Liver (tissue), 9 donors: ENCODE results near the gene DRD1. TPM values are rescaled to one million over a fixed set of nuclear protein-coding genes. Genes with fewer than 3 reads are reported as not detected.
"Not testable (repeated sequence)": the region's sequence is repeated elsewhere in the genome, so short reads cannot be mapped to it uniquely, and the experiment has no call there.

ENCODE experiments used
- DNase-seq: peaks from one replicate; pipeline ENCODE4 v3.0.0-alpha.2; 2017; ENCODE audit warnings: low spot score
- H3K27ac ChIP-seq, 2 donors: one replicate each; pipeline ENCODE4 v1.7.0; 2013; ENCODE audit warnings: inconsistent platforms in 2 of 2, low read length in 2 of 2, control low read depth in 1 of 2, low read depth in 1 of 2, mild to moderate bottlenecking in 1 of 2
- H3K27me3 ChIP-seq, 4 donors: one replicate each; pipeline versions ENCODE4 v1.6.1 to v1.7.0; 2013; ENCODE audit warnings: low read length in 3 of 4, inconsistent platforms in 1 of 4, mild to moderate bottlenecking in 1 of 4, moderate library complexity in 1 of 4; ENCODE audit not compliant: control insufficient read depth in 4 of 4, insufficient read depth in 4 of 4
- H3K36me3 ChIP-seq, 4 donors: one replicate each; pipeline versions ENCODE4 v1.6.1 to v1.7.0; 2013; ENCODE audit warnings: low read length in 3 of 4, mild to moderate bottlenecking in 3 of 4, low read depth in 1 of 4, moderate library complexity in 1 of 4; ENCODE audit not compliant: control insufficient read depth in 4 of 4, insufficient read depth in 3 of 4
- H3K4me1 ChIP-seq, 4 donors: one replicate each; pipeline versions ENCODE4 v1.6.1 to v1.7.0; 2013; ENCODE audit warnings: low read length in 3 of 4, mild to moderate bottlenecking in 3 of 4, moderate library complexity in 1 of 4; ENCODE audit not compliant: control insufficient read depth in 4 of 4, insufficient read depth in 4 of 4
- H3K4me3 ChIP-seq, 3 donors: one replicate each; pipeline versions ENCODE4 v1.6.1 to v1.7.0; 2013; ENCODE audit warnings: low read length in 3 of 3, control low read depth in 1 of 3, low read depth in 1 of 3, mild to moderate bottlenecking in 1 of 3
- H3K9ac ChIP-seq, 2 donors: one replicate each; pipeline ENCODE4 v1.7.0; 2013; ENCODE audit warnings: low read length in 2 of 2, mild to moderate bottlenecking in 2 of 2, moderate library complexity in 2 of 2, control low read depth in 1 of 2, low read depth in 1 of 2
- H3K9me3 ChIP-seq, 4 donors: one replicate each; pipeline versions ENCODE4 v1.6.1 to v1.7.0; 2013; ENCODE audit warnings: low read length in 3 of 4; ENCODE audit not compliant: control insufficient read depth in 4 of 4
- EGR1 ChIP-seq, 2 donors: IDR thresholded peaks; 2 replicates each; pipeline ENCODE4 v1.6.1; 2016 to 2018; ENCODE audit warnings: antibody characterized with exemption in 2 of 2, low read depth in 2 of 2
- FOXA1 ChIP-seq: IDR thresholded peaks from 2 replicates; pipeline ENCODE4 v1.6.1; 2016; ENCODE audit warnings: antibody characterized with exemption
- HNF4A ChIP-seq, 2 donors: conservative IDR thresholded peaks; 2 replicates each; pipeline ENCODE4 v1.6.1; 2016; ENCODE audit warnings: antibody characterized with exemption in 2 of 2, mild to moderate bottlenecking in 2 of 2
- NR2F2 ChIP-seq: IDR thresholded peaks from 2 replicates; pipeline ENCODE4 v1.6.1; 2016; ENCODE audit warnings: antibody characterized with exemption
- RAD21 ChIP-seq, 2 donors: IDR thresholded peaks; 2 replicates each; pipeline ENCODE4 v1.6.1; 2016; ENCODE audit warnings: antibody characterized with exemption in 2 of 2, mild to moderate bottlenecking in 2 of 2
- RXRA ChIP-seq, 2 donors: IDR thresholded peaks; 2 replicates each; pipeline ENCODE4 v1.6.1; 2017 to 2018; ENCODE audit warnings: antibody characterized with exemption in 2 of 2, mild to moderate bottlenecking in 1 of 2
- SP1 ChIP-seq: IDR thresholded peaks from 2 replicates; pipeline ENCODE4 v1.6.1; 2018; ENCODE audit warnings: antibody characterized with exemption, mild to moderate bottlenecking
- YY1 ChIP-seq: IDR thresholded peaks from 2 replicates; pipeline ENCODE4 v1.6.1; 2016; ENCODE audit warnings: antibody characterized with exemption, mild to moderate bottlenecking
- WGBS: extraction: QIAGEN DNeasy Blood & Tissue Kit; methylation state at CpG from one replicate; pipeline ENCODE4 v1.1.7; 2013; 5-methylcytosine and 5-hydroxymethylcytosine counted together
- polyA plus RNA-seq, 2 donors: library from polyadenylated mRNA; stranded (reverse) in 1 of 2; unstranded in 1 of 2; fragments of 200-250 nt in 1 of 2; fragments of >200 nt in 1 of 2; fragmentation: Nextera tagmentation in 1 of 2; extraction: Ambion mirVana in 1 of 2; gene quantifications; one replicate each; pipeline versions ENCODE4 v1.2.1 to v1.2.3, GENCODE V29; 2013 to 2015
- total RNA-seq, 2 donors: library from RNA; depleted of rRNA; stranded (reverse); fragments of >200 nt; gene quantifications; one replicate each; pipeline ENCODE4 v1.2.3, GENCODE V29; 2014
- TF ChIP-seq, protein P1 (sequence below): fragments of 150-350 bp; IDR thresholded peaks from 2 replicates; pipeline ENCODE4 v1.5.1; 2017; ENCODE audit warnings: improper control_type of control experiment, low read depth, low read length; ENCODE audit not compliant: missing input control
- TF ChIP-seq, protein P2 (sequence below): IDR thresholded peaks from 2 replicates; pipeline ENCODE4 v1.6.1; 2016; ENCODE audit warnings: antibody characterized with exemption
- TF ChIP-seq, protein P3 (sequence below): IDR thresholded peaks from 2 replicates; pipeline ENCODE4 v1.6.1; 2016; ENCODE audit warnings: antibody characterized with exemption
- donor health status: healthy.
- donor health status: healthy.
- donor health status: healthy.
- donor health status: healthy.
- donor health status: healthy.

The DRD1 gene
- total and polyA plus RNA-seq, 4 donors, result 0.05 to 0.17 TPM; not detected in 2

DNA sequence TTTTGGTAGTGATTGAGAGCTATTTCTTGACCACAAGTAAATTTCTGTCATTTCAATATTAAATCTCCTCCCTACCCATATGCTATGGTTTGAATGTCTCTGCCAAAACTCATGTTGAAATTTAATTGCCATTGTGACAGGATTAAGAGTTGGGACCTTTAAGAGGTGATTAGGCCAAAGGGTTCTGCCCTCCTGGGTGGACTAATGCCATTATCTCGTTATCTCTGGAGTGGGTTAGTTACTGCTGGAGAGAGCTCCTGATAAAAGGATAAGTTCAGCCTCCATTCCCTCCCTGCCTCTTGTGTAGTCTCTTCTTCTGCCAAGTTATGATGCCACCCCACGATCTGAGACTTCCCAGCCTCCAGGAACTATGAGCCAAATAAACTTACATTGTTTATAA lies 3.6 kb upstream of the DRD1 start (continued):
- TF ChIP-seq, protein P1, sequence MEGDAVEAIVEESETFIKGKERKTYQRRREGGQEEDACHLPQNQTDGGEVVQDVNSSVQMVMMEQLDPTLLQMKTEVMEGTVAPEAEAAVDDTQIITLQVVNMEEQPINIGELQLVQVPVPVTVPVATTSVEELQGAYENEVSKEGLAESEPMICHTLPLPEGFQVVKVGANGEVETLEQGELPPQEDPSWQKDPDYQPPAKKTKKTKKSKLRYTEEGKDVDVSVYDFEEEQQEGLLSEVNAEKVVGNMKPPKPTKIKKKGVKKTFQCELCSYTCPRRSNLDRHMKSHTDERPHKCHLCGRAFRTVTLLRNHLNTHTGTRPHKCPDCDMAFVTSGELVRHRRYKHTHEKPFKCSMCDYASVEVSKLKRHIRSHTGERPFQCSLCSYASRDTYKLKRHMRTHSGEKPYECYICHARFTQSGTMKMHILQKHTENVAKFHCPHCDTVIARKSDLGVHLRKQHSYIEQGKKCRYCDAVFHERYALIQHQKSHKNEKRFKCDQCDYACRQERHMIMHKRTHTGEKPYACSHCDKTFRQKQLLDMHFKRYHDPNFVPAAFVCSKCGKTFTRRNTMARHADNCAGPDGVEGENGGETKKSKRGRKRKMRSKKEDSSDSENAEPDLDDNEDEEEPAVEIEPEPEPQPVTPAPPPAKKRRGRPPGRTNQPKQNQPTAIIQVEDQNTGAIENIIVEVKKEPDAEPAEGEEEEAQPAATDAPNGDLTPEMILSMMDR, result no peak
- no peak for TF ChIP-seq YY1
- TF ChIP-seq, protein P2, sequence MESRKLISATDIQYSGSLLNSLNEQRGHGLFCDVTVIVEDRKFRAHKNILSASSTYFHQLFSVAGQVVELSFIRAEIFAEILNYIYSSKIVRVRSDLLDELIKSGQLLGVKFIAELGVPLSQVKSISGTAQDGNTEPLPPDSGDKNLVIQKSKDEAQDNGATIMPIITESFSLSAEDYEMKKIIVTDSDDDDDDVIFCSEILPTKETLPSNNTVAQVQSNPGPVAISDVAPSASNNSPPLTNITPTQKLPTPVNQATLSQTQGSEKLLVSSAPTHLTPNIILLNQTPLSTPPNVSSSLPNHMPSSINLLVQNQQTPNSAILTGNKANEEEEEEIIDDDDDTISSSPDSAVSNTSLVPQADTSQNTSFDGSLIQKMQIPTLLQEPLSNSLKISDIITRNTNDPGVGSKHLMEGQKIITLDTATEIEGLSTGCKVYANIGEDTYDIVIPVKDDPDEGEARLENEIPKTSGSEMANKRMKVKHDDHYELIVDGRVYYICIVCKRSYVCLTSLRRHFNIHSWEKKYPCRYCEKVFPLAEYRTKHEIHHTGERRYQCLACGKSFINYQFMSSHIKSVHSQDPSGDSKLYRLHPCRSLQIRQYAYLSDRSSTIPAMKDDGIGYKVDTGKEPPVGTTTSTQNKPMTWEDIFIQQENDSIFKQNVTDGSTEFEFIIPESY, result no peak
- TF ChIP-seq EGR1 (IDR thresholded peaks at IDR 0.05; ENCODE audit: low read depth in 2 of 2), result no peak
- no peak for TF ChIP-seq RXRA (IDR thresholded peaks at IDR 0.05)
- TF ChIP-seq RAD21 (IDR thresholded peaks at IDR 0.05), result no peak
- TF ChIP-seq NR2F2, result no peak

DNA sequence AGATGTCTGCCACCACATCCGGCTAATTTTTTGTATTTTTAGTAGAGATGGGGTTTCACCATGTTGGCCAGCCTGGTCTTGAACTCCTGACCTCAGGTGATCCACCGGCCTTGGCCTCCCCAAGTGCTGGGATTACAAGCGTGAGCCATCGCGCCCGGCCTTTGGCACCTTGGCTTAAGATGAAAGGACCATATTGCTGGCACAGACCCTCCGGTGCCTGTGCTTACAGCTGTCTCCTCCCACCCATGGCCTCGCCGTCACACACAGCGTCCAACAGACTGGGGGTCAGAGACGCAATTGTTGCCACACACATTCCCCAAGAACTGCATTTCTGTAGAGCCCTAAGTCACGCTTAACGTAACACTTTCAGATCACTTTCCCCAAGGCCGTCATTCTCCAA lies 2.4 kb upstream of the DRD1 start:
- H3K9ac ChIP-seq, DNase-seq, H3K27me3 ChIP-seq, H3K27ac ChIP-seq, H3K9me3 ChIP-seq, H3K4me3 ChIP-seq, H3K36me3 ChIP-seq: not testable (repeated sequence)
- TF ChIP-seq RAD21 (IDR thresholded peaks at IDR 0.05) (peak in 1 of 2 donors; percentile 23), SP1 (peak; percentile 57), HNF4A (conservative IDR thresholded peaks at IDR 0.05) (peak; percentile 69 to 74), RXRA (IDR thresholded peaks at IDR 0.05) (peak; percentile 73 to 83), NR2F2 (peak; percentile 46), YY1 (peak; percentile 19)
- H3K4me1 ChIP-seq, result peaks cover 8 to 23% (median 14%) of the 10 kb centered on the region in 4 donors
- WGBS, result 36% methylated on average over 14 of the region's 14 CpGs

DNA sequence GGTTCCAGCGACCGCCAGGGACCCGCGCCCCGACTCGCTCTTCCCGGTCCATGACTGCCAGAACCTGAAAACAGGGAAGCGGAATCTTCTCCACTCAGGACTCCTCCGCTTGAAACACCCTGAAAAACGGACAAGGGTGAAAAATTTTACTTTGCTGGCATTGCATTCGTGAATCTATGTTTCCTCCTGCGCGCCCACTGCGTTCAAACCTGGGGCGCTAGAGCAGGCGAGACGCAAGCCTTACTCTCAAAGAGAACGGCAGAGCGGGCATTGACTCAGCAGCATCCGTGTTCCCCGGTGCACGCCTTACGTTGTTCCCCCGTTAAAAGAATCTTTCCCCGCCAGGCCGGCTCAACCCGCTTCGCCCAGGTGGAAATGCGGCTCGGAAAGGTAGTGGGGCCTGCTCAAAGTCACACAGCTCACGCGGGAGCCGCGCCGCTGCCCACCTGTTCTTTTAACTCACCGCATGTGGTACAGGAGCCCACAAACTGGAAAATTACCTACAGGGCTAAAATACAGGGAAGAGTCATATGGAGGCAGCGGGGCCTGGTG lies 999 bp upstream of the DRD1 start:
- Histone ChIP-seq H3K4me1 (peaks cover 8 to 23% (median 14%) of the 10 kb centered on the region in 4 donors), H3K27me3 (no peaks in the 10 kb centered on the region), H3K9me3 (no peaks in the 10 kb centered on the region), H3K4me3 (peak overlapping the region in 2 of 3 donors; percentile 22 to 47), H3K36me3 (no peaks in the 10 kb centered on the region), H3K9ac (no peak overlapping the region), H3K27ac (no peak overlapping the region)
- 33% methylated on average over 37 of the region's 37 CpGs for WGBS
- DNase-seq, result no peak
- TF ChIP-seq YY1 (no peak), FOXA1 (no peak), RXRA (IDR thresholded peaks at IDR 0.05) (no peak), HNF4A (conservative IDR thresholded peaks at IDR 0.05) (no peak), NR2F2 (no peak)
- TF ChIP-seq, protein P1, result no peak
- TF ChIP-seq, protein P3, sequence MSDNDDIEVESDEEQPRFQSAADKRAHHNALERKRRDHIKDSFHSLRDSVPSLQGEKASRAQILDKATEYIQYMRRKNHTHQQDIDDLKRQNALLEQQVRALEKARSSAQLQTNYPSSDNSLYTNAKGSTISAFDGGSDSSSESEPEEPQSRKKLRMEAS, result no peak
